Adrenal gland (tissue), 5 donors: ENCODE measurements around the gene MFSD11.

ENCODE experiments used
- CTCF ChIP-seq, 6 experiments: fragments of 450-650 bp in 4 of 6; fragments of 200-600 bp in 2 of 6; sonication (generic) in 1 of 6; IDR thresholded peaks; 1 replicate in 5 of 6; 2 replicates in 1 of 6; pipeline versions ENCODE4 v1.5.1 to v1.8.0; 2016 to 2021; ENCODE audit warnings: antibody characterized with exemption in 6 of 6, mild to moderate bottlenecking in 2 of 6, moderate library complexity in 1 of 6
- POLR2A ChIP-seq, 2 donors: fragments of 450-650 bp; IDR thresholded peaks; one replicate each; pipeline ENCODE4 v1.6.1; 2017; ENCODE audit warnings: antibody characterized with exemption in 2 of 2, mild to moderate bottlenecking in 2 of 2, moderate library complexity in 1 of 2
- donor health status: DM: no; HTN: no; CAD: no.

GRCh38 chr17:76725580-76726230, 12.2 kb upstream of the MFSD11 start:
- TF ChIP-seq POLR2A (IDR thresholded peaks at IDR 0.05) (no peak), CTCF (IDR thresholded peaks at IDR 0.05) (no peak)
